ENCODE data around the gene XPC.
"Not testable (repeated sequence)": the region's sequence is repeated elsewhere in the genome, so short reads cannot be mapped to it uniquely, and the experiment has no call there.

Gene XPC

DNA sequence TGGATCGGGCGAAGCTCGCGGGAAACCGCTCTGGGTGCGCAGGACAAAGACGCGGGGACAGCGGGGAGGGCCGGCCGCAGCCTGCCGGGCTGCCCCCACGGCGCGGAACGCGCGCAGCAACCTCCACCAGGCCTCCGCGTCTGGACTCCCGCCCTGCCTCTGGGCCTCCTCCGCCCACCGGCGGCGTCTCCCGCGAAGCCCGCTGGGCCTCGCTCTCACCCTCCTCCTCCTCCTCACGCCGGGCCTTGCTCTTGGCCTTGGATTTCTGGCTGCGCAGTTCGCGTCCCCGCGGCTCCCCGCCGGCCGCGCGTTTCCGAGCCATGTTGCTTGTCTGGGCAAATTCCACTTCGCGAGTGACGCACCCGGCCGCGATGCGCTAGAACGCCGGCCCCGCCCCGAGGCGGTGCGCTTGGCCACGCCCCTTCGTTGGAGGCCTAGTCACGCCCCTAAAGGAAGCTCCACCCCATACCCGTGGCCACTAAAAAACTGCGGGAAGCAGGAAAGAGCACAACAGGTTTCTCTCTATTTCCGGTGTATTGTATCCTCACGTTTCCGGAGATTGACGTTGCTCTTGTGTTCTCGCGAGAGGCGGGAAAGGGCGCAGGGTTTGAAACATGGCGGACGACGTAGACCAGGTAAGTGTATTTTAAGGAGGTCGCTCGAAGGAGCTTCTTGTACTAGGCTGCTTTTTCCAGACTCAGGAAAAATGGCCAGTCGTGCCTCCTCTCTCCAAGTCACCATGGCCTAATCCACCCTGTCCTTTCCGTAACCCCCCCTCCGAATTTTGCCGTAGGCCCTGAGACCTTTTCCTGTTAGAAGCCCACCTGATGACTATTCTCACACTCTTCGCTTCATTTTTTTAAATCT is at the start of gene XPC, which contains the start of gene LSM3:
TSS of gene XPC (minus strand) at position 355 of the 867 bp plus-strand sequence. CDS start at position 322, 33 bp downstream.
TSS of gene LSM3 (plus strand) at position 571 of the 867 bp plus-strand sequence. CDS start at position 615, 44 bp downstream.
- peak; percentile 98 for DNase-seq

DNA sequence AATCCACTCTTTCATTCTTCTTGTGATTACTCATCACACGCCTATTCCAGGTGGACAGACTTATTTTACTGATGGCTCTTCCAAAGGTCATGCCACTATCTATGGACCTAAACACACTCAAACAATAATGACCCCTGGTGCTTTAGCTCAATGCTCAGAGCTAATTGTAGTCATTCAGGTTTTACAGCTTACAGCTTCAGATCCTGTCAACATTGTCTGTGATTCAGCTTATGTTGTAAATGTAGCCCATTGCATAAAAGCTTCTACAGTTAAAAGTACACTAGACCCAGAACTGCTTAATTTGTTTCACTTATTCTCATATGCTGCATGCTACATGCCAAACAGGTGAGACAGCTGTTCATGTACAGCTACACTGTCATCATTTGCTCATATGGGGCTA is 49.5 kb upstream of the XPC start:
- DNase-seq: no peak

DNA sequence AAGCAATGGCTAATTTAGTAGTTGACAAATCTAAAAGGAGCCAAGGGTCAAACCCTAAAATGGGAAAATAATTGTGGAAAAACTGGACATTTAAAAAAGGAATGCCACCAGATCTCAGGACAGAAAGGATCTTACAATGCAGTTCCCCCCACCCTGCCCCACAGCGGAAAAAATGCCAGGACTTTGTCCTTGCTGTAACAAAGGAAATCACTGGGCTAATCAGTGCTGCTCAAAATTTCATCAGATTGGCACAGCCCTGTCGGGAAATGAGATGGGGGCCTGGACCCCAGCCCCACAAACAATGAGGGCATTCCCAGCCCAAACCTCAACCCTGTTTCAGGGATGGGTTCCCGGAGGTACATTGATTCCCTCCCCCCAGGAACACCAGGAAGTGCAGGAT is 48.0 kb upstream of the XPC start:
- DNase-seq: not testable (repeated sequence)

DNA sequence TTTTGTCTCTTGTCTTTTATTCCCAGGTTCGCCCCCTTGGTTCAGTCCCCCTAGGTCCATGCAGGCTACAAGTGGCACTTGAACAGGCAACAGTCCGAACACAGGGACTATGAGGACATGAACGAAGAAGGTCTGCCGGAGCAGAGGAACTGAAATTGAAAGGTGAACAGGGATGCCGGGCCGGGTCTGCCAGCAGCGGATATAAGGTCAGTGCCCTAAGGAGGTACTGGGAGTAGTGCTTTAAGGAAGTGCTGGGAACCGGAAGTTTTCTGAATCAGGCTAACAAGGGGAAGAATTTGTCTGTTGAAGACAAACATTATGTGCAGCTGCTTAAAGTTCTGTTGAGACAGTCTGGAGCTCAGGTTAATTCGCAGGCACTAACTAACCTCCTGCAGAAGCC is 47.0 kb upstream of the XPC start:
- DNase-seq: no peak

DNA sequence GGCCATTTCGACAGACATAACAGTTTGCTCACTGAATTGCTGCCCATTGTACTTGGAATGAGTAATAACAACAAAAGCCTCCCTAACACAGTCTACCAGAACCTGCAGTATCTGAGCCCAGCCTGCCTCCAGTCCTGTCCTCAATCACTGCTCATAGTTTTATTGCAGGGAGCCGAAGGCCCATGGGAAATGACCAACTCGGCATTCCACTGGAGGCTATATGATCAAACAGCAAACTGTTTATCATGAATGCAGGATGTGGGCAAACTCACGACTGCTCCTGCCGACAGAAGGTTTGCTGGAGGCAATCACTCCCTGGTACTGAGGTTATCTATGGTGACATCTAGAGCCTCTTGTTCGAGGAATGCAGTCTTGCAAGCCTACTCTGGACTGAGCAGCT is 46.5 kb upstream of the XPC start:
- DNase-seq: no peak

DNA sequence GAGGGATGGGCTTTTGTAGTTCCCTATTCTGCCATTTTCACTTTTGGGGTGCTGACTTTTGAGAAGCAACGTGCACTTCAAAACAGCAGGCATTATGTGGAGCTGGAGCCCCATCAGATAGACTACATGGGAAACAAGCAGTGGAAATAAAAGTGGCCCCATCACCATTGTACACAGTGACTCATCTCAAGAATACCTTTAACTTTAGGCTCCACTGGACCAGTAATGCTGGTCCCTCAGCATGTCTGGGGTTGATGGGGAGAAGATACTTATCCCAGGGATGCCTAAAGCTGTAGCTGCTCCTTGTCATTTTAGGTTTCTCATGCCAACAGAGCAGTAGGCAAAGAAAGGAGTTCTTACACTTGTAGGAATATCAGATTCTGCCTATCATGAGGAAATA is 45.2 kb upstream of the XPC start:
- no peak for DNase-seq

DNA sequence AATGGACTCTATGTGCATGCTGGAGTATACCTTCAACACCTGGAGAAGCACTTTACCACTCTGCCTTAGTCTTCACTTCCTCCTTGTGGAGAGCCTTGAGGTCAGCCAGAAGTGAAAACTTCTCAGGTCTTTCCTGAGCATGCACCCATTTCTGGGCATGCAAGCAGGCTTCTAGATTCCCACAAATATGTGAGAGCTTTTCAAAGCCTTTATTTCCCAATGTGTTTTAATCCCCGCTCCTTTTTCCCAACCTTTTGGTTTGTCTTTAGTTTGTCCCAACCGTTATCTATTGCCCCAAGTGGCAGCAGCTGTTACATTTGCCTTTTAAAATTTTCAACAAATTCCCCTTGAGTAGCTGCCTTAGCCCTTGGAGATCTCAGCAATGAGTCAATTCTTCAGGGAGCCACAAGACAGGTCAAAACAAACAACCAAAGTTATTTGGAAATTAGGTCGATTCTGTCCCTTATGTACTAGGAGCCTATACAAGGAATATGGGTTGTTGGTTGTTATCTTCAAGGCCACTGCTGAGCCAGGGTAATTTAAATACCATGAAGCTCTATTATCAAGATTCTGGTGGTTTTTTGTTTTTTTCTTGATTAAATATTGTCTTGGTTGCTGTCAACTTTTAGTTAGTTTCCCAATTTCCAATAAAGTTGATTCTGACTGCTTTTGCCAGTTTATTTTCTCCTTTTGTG is 44.6 kb upstream of the XPC start:
- no peak for DNase-seq

DNA sequence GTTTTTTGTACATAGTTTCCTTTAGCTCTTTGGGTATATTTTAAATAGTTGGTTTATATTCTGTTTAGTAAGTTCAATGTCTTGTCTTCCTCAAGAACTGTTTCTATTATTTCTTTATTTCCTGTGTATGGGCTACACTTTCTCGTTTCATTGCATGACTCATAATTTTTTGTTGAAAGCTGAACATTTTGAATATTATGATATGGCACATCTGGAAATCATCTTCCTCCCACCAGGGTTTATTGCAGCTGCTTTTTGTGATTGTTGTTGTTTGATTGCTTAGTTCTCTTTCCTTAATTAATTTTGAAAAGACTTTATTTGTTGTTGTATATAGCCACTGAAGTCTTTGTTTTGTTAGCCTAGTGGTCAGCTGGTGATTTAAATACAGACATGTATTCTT is 44.1 kb upstream of the XPC start:
- DNase-seq: no peak

DNA sequence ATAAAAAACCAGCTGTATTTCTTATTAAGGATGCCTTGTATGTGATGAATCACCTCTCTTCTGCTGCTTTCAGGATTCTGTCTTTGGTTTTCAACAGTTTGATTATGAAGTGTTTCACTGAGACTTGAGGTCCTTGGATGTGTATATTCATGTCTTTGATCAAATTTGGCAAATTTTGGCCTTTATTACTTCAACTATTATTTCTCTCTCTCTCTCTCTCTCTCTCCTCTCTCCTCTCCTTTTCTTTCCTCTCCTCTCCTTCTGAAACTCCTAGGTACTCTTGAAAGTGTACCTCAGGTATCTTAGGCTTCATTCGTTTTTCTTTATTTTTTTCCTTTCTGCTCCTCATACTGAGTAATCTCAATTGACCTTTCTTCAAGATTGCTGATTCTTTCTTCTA is 43.5 kb upstream of the XPC start:
- no peak for DNase-seq

DNA sequence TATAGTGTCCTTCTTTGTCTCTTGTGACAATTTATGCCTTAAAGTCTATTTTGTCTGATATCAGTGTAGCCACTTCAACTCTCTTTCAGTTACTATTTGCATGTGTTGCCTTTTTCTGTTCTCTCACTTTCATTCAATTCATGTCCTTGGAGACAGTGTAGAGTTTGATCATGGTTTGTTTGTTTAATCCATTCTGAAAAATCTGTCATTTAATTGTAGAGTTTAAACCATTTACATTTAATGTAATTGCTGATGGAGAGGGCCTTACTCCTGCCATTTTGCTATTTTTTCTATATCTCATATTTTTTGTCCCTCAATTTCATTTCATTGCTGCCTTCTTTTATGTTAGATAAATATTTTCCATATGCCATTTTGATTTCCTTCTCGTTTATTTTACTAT is 42.5 kb upstream of the XPC start:
- DNase-seq: no peak

DNA sequence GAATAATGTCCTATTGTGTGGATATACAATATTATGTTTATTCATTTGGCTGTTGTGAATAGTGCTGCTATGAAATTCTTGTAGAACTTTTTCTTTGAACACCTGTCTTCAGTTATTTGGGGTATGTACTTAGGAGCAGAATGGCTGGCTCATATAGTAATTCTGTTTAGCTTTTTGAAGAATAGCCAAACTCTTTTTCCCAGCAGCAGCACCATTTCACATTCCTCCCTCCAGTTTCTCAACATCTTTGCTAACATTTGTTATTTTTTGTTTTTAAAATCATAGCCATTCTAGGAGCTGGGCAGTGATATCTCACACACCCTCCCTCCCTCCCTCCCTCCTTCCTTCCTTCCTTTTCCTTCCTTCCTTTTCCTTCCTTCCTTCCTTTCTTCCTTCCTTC is 40.0 kb upstream of the XPC start:
- no peak for DNase-seq

DNA sequence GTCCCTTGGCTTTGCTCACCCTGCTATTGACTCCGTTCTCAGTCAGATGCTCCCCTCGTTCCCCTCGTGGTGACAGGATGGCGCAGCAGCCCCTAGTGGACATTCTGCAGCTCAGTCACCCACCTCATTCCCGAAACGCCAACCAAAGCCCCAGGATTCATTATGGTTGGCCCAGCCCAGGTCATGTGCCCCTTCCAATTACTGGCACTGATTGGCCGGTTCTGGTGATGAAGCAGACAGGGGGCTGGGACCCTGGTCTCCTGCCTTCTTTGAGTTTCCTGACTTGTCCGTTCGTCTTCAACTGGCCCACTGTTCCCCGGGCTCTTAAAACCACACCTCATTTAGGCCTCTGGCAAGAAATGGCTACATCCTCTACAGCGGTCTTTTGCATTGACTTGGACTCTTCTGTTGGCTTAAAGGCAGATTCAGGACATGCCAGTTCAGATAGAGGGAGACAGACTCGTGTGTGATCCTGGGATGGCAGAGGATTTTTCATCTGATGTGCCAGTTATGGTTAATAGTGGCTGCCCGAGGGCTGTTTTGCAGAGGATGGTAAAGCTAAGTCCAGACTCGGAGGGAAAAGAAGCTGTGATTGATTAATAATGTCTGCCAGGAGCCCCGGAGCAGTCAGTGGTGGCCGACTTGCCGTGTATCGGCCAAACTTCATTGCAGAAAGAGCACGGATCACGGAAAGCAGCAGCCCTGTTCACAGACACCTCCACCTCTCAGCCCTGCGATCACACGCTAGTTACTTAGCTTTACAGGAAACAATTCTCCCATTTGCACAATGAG is 38.1 kb upstream of the XPC start:
- DNase-seq: no peak

DNA sequence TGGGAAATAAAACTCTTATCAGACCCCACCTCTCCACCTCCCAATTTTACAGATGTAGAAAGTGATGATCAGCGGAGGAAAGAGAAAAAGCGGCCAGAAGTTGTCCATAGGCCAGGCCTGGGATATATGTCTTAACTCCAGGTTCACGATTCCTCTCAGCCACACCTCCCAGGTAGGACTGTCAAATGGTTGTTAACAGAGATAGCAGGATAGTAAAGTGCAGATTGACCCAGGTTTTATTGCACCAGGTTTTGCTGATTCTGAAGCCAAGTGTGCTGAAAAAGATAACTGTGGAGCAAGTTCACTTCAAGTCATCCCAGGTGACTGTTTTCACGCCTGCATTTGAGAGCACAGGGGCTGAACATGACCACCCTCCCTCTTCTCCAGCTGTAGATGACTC is 36.4 kb upstream of the XPC start:
- no peak for DNase-seq

DNA sequence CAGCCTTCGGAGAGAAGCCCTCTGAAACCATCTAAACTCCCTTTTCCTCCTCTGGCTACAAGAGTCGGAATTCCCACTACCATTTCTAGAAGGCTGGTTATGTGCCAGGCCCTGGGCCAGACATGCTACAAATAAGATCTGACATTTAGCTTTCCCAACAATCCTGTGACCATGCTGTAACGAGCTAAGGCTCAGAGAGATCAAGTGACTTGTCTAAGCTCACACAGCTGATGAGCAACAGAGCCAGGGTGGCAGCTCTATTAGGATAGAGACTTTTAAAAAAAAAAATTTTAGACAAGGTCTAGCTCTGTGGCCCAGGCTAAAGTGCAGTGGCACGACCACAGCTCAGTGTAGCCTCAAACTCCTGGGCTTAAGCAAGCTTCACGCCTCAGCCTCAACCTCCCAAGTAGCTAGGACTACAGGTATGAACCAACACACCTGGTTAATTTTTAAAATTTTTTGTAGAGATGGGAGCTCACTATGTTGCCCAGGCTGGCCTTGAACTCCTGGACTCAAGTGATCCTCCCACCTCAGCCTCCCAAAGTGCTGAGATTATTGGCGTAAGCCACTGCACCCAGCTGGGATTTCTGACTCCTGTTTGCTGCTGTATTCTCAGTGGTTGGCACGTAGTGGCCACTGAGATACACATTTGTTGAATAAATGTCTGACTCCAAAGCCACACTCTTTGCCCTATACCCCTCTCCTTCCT is 34.8 kb upstream of the XPC start:
- DNase-seq: no peak

DNA sequence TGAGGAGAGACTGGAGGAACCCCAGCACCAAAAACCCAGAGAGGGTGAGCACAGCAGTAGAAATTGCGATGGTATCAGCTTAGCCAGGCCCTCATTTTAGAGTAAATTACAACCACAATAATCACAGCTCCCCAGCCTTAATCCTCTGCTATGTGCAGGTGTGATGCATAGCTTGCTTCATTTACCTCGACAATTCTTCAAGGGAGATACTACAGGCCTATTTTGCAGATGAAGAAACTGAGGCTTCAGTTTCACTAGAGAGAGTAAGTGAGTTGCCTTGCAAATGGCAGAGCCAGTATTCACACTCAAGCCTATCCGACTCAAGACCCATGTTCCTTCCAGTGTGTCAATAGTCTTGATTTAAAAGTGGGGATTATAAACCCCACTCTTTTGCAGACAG is 33.6 kb upstream of the XPC start:
- DNase-seq: no peak

DNA sequence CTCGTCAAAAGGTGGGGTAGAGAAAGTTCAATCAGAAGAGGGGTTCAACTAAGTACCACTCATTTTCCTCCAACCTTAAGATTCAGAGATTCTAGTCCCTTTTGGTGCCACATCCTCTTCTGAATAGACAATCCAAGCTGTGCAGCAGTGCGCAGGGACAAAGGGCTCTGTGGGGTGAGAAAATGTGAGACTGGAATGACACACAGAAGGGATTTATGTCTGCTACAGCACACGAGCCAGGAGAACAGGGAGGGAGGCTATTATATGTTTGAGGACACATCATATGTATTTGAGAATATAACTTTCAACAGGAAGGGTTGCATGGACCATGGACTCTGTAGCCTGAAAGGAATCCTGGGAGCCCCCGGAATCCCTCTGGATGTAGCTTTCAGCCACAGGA is 33.2 kb upstream of the XPC start:
- no peak for DNase-seq

DNA sequence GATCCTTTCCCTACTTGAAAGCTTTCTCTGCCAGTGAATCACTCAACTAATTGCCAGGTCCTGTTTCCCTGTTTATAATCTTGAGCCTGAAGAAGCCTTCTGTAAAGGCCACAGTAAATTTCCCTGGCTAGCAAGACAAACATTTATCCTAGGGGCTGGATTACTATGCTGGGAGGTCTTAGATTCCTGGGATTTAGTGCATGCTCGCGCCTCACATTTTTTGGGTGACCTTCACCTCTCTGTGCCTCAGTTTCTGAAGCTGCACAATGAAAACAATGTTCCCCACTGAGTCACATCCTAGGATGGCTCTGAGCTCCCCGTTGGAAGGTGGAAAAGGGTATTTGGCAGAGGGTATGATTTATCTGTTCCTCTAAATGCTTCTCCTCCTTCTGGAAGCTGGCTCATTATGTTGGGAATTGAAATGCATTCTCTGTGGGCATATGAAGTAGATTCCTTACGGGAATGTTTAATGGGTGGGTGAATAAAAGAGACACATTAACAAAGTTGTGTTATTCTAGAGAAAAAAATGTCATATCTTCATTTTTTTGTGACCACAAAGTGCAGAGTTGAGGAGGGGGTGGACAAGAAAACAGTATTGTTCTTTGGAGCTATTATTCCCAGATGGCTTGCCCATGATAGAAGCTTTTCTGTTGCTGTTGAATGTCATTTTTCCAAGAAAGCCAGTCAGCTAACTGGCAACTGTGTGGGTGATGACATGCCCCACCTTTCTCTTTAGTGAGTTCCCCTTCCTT is 32.6 kb upstream of the XPC start:
- DNase-seq: no peak

DNA sequence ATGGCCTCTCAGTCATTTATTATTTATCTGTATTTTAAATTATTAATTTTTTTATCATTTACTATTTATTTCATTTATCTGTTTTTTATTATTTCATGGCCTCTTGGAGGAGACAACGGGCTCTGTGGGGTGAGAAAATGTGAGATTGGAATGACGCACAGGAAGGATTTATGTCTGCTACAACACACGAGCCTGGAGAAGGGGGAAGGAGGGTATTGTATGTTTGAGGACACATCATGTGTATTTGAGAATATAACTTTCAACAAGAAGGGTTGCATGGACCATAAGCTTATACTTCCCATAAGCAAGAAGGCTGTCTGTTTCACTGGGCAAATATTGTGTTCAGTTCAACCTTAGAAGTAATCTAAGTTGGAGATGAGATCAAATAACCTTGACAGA is 31.9 kb upstream of the XPC start:
- DNase-seq: no peak

DNA sequence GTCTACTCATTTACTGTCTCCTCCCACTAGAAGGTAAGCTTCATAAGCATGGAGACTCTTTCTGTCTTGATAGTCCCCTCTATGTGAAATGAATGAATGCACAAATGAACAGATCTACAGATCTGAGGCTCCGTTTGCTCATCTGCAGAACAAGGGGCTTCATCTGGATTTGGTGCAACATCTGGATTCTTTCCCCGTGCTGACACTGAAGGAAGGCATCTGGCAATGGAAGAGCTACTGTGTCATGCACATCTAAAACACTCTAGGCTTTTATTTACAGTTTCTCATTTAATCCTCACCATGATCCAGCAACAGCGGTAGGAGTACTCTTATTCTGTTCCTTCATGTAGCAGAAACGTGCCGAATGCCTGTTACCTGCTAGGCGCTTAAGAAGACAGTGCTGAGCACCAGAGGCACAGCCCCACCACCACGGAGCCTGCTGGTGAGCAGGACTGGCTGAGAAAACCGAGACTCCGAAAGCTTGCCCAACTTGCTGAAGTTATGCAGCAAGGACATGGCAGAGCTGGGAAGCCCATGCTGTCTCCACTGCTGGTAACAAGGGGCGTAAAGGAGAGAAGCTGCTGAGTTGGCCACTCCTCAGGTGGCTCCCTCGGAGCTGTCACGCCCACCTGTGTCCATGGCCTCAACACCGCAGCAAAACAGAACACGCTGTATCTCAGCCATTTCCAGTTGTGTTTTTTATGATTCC is 31.3 kb upstream of the XPC start:
- DNase-seq: no peak

DNA sequence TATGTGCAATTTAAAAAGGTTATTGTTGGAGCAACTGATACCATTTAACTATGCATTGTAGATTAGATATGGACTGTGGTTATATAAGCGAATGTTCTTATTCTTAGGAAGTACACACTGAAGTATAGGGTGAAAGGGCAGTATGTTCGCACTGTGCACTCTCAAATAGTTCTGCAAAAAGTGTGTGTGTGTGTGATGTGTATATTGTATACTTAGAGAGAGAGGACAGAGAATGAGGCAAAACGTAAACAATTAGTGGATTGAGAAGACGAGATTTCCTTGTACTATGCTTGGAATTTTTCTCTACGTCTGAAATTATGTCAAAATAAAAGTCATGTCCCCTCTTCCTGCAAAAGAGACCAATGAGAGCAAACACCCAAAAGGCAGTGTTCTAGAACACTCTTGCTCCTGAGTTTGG is 30.6 kb upstream of the XPC start:
- DNase-seq: no peak

DNA sequence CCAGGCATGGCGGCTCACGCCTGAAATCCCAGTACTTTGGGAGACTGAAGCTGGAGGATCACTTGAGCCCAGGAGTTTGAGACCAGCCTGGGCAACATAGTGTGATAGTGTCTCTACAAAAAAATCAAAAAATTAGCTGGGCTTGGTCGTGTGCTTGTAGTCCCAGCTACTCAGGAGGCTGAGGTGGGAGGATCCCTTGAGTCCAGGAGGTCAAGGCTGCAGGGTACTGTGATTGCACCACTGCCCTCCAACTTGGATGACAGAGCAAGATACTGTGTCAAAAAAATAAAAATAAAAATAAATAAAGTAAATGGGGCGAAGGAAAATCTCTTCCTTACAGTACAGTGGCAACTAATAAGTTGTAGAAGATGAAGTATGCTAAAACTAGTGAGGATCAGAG is 29.8 kb upstream of the XPC start:
- DNase-seq: no peak
